OCI-LY3 (cell line): ENCODE results near the gene BASP1.

Experiments
- CTCF ChIP-seq: fragments of 200-600, 300-600 bp; sonication (generic); IDR thresholded peaks from 2 replicates; pipeline ENCODE4 v1.5.1; 2014; ENCODE audit warnings: antibody characterized with exemption, low read length, low read depth
- EZH2phosphoT487 ChIP-seq: fragments of 200-600 bp; shearing (Covaris generic); IDR thresholded peaks from 2 replicates; pipeline ENCODE4 v1.6.1; 2018; ENCODE audit warnings: antibody characterized with exemption, mixed run types, low read depth

DNA sequence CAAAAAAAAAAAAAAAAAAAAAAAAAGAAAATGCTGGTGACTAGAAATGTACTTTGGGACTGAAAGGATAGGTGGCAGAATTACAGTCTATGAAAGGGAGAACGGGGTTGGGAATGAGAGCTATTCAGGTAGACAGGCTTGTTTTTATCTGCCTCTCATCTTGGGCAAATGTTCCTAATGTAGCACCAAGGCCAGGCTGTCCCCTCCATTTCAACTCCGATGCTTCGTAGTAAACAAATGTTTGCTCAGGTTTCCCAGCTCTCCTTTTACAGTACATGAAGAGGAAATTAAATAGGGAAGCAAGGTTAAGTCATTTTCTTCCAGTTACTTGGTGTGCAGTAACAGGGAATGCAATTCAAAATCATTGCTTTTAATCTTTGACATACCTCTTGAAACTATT, 4.4 kb upstream of the BASP1 start:
- TF ChIP-seq CTCF (no peak), EZH2phosphoT487 (no peak)
